Left hindlimb (tissue), 1 donor: ENCODE data around the gene ABL2.
"Not testable (repeated sequence)": the region's sequence is repeated elsewhere in the genome, so short reads cannot be mapped to it uniquely, and the experiment has no call there.

Source experiments
- DNase-seq: peaks from one replicate; pipeline ENCODE4 v3.0.0-alpha.2; 2018

Gene ABL2

DNA sequence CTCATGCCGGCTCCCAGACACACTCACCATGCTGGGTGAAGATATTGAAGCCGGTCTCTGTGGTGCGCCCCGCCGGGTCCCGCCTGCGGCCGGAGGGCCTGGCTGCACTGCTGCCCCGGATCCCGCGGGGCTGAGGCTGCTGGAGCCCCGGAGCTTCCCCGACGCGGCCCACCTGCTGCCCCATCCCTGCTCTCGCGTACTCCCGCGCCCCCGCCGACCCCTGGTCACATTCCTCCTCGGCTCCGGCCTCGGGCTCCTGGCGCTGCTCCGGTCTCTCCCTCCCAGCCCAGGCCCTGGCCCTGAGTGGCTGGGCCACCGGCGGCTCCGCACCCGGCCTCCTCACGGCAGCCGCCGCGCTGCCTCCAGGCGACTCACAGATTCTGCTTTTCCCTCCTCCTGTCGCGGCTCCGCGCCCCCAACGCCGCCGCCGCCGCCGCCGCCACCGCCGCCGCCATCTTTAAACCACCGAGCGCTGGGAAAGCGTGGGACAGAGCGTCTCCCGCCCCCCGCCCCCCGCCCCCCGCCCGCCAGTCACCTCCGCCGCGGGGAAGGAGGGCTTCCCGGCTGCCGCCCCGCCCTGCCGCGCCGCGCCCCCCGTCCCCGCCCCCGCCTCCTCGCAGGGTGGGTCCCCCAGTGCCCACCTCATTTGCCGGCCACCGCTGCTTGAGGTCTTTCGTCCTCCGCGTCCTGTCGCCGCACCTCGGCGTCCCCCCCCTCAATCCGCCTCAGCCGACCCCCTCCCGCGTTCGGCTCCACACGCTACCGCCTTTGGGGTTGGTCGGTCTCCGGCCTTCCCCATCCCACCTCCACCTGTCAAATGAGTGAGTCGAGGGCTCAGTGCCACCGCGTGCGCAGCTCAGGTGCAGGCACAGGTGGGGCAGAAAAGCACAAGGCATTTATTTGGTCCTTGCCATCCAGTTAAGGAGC, at the start of gene ABL2:
Gene ABL2, minus strand, starts transcription at position 464 of the 927 bp plus-strand sequence. Its CDS starts 280 bp downstream, at position 184.
- peak; percentile 79 for DNase-seq

DNA sequence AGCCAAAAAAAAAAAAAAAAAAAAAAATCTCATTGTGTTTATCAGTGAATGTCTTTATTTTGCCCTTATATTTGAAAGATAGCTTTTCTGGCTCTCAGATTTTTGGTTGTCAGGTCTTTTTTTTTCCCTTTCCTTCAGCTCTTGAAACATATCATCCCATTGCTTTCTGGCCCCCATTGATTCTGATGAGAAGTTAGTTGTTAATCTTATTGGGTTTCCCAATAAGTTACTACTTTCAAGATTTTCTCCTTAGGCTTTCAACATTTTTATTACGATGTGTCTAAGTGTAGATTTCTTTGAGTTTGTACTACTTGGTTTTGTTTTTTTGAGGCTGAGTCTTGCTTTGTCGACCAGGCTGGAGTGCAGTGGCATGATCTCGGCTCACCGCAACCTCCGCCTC, 49.4 kb upstream of the ABL2 start:
- no peak for DNase-seq

DNA sequence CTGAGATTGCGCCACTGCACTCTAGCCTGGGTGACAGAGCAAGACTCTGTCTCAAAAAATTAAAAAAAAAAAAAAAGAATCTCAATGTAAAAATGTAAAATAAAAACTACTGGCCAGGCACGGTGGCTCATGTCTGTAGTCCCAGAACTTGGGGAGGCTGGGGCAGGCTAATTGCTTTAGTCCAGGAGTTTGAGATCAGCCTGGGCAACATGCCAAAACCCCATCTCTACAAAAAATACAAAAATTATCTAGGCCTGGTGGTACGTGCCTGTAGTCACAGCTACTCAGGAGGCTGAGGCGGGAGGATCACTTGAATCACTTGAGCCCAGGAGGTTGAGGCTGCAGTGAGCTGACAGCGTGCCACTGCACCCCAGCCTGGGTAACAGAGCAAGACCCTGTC, 44.9 kb upstream of the ABL2 start:
- DNase-seq: not testable (repeated sequence)

GRCh38 chr1:179269071-179269470, 39.6 kb upstream of the ABL2 start:
- no peak for DNase-seq

- DNase-seq: no peak
These were observed 35.0 kb upstream of the ABL2 start for GRCh38 chr1:179264507-179264906.

DNA sequence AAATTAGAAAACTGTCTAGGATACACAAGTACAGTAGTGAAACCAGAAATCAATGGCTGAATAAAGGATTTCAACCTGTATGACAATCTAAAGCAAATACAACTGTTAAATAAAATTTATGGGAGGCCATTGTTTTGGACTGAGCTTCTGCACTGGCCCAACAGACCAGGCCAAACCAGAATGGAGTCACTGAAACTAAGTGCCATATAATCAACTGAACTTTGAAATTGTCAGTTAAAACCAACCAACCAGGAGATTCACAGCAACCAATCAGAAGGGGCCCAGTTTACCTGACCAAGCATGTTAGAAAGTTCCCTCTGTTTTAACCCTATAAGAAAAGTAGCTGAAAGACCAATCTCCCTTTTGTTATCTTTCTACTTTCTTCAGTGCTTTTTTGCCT, 33.6 kb upstream of the ABL2 start:
- no peak for DNase-seq

DNA sequence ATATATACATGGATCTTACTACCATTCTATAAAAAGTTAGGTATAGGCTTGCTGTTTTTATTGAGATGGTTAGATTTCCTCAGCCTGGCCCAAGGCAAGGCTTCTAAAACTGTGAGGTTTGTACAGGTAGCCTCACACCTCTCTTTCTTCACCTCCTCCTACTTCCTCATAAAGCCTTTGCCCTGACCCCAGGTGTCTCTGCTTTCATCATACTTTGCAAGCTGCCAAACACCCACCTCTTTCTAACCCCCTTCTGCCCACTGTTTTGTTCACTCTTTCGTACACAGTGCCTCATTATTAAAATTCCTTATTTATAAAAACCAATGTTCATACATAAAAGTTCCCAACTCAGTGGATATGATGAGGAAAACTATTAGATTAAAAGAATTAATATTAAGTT, 32.7 kb upstream of the ABL2 start:
- DNase-seq: no peak

DNA sequence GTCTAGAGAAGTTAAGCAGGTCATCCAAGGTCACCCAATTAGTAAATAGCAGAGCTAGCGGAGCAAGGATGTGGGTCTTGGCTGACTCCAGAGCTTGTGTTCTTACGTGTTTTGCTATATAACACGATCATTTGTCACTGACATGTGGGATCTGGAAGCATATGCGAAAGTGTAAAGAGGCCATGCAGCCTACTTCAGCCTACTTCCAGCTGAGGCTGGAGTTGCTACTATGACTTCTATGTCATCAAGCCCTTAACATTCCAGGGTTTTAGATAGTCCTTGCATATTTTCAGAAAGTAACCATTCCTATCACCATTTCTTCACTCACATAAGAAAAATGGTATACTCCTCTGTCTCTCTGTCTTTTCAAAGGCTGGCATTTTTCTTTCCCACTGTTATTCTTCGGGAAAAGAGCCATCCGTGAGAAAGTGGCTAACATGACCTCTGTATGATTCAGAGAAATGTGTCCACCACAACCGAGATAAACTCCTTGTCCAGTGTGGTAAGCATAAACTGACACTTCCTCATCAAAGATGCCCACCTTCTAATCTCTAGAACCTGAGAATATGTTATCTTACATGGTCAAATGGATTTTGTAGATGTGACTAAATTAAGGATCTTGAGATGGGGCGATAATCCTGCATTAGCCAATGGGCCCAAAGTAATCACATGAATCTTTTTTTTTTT, 24.0 kb upstream of the ABL2 start:
- no peak for DNase-seq

- no peak for DNase-seq
These were observed 23.1 kb upstream of the ABL2 start for GRCh38 chr1:179252606-179253005.

GRCh38 chr1:179251675-179252074, 22.2 kb upstream of the ABL2 start:
- no peak for DNase-seq

DNA sequence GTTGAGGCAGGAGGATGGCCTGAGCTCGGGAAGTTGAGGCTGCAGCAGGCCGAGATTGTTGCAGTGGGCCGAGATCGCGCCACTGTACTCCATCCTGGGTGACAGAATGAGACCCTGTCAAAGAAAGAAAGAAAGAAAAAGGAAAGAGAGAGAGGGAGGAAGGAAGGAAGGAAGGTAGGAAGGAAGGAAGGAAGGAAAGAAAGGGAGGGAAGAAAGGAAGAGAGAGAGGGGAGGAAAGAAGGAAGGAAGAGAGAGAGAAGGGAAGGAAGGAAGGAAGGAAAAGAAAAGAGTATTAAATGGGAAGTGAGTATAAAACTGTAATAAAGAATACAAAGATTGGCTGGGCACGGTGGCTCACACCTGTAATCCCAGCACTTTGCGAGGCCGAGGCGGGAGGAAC, 18.4 kb upstream of the ABL2 start:
- no peak for DNase-seq

DNA sequence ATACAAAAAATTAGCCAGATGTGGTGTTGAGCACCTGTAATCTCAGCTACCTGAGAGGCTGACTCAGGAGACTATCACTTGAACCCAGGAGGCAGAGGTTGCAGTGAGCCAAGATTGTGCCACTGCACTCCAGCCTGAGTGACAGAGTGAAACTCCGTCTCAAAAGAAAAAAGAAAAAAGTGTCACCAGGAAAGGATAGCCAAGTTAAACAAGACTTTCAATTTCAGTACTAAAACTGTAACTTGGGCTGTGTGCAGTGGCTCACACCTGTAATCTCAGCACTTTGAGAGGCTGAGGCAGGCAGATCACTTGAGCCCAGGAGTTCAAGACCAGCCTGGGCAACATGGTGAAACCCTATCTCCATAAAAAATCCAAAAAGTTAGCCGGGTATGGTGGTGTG, 15.9 kb upstream of the ABL2 start:
- DNase-seq: not testable (repeated sequence)

GRCh38 chr1:179241530-179242097, 12.1 kb upstream of the ABL2 start:
- no peak for DNase-seq

DNA sequence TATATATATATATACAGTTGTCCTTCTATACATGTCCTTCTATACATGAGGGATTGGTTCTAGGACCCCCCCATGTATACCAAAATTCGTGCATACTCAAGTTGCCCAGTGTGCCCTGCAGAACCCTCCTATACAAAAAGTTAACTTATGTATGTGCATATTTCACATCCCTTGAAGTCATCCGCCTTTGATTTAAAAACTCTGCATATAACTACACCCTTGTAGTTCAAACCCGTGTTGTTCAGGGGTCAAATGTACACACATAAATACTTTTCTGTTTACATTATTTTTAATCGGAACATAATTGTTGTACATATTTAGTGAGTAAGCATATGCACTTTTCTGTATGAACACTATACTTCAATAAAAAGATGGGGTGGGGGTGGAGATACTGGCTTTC, 7.7 kb upstream of the ABL2 start:
- no peak for DNase-seq

GRCh38 chr1:179234863-179235262, 5.4 kb upstream of the ABL2 start:
- no peak for DNase-seq

GRCh38 chr1:179231923-179232322, 2.4 kb upstream of the ABL2 start:
- DNase-seq: no peak

DNA sequence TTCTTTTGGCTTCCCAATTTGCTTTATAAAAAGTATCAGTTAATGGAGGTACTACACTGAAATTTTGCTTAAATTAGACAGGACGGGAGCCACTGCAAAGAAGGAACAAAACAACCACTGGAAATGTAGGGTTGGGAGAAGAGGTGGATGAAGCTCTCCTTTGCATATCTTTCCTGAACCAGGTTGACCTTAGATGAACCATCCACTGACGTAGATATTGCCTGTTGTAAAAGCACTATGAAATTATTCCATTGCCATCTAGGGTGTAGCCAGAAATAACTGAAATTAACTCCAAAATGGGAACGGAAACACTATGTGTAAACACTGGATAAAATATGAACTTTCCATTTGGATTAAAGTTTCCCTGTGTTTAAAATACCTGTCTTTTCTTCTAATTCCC, 1.2 kb upstream of the ABL2 start:
- DNase-seq: no peak

DNA sequence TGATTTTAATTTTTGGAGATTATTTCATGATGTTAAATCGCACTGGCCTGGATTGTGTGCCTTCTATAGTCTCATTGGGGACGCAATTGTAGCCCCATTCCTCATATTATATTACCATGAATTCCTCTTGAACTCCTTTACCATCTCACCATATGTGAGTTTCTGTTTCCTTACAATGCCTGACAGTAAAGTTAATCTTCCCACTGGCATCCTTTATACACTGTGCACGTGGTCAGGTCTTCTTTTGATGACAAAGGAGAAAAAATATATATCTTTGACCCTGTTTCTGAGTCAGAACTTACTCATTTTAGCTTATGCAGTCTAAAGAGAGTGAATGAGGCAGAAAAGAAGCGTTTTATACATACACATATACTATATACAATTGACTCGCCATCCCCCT, 774 bp upstream of the ABL2 start:
- DNase-seq: no peak

GRCh38 chr1:179228783-179229213, 679 bp downstream of the ABL2 start:
- peak; percentile 64 for DNase-seq

GRCh38 chr1:179226738-179227137, 2.7 kb downstream of the ABL2 start:
- no peak for DNase-seq

DNA sequence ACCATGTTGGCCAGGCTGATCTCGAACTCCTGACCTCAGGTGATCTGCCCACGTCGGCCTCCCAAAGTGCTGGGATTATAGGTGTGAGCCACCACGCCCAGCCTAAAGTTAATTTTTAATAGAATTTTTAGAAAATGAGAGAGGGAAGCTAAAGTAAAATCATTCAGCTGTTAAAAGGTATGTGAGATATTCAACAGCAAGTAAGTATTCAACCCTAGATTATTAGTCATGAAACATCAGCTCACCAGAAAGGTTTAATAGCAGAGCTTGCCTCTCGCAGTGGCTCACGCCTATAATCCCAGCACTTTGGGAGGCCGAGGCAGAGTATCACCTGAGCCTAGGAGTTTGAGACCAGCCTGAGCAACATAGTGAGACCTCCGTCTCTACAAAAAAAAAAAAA, 5.0 kb downstream of the ABL2 start:
- DNase-seq: not testable (repeated sequence)

- DNase-seq: not testable (repeated sequence)
These were observed 8.4 kb downstream of the ABL2 start for GRCh38 chr1:179221121-179221520.

DNA sequence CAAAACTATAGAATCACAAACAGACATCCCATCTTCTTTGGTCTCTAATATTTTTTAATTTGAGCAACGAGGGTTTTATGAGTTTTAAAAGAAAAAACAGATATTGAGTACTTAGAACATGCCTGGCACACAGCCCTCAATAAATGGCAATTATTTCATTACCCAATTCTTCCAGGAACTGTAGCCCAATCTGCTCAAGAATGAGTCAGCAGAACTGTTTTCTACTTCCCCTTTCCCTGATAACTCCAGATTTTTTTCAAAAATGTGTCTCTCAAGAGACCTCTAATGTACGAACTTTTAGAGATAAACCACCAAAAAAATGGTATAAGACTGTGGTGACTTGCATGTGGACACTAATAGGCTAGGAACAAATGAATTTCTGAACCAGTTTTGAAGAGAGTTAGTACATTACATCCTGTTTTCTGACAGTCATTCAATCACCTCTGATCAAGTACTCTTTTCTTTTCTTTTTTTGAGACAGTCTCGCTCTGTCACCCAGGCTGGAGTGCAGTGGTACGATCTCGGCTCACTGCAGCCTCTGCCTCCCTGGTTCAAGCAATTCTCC, 11.5 kb downstream of the ABL2 start:
- DNase-seq: no peak
